A549 treated with AZD9567 at 1 μM for 4 hours (cell line): Measurements from ENCODE around the gene FBXL4. TPM values are rescaled to one million over a fixed set of nuclear protein-coding genes. Genes with fewer than 3 reads are reported as not detected.

ENCODE experiments used
- total RNA-seq: library from RNA; stranded (reverse); fragments of 200-300 nt; extraction: Qiagen RNA extraction; gene quantifications from 5 replicates; pipeline ENCODE4 v1.2.3, GENCODE V29; 2022; ENCODE audit not compliant: insufficient read depth

FBXL4 gene
- 5.5 to 10.0 TPM (median 6.2 TPM) in 5 replicates for total RNA-seq

GRCh38 chr6:98947411-98948292, at the start of gene FBXL4:
Gene FBXL4, minus strand, starts transcription at chr6:98947946. Its CDS starts 20,958 bp downstream, at chr6:98926988.

DNA sequence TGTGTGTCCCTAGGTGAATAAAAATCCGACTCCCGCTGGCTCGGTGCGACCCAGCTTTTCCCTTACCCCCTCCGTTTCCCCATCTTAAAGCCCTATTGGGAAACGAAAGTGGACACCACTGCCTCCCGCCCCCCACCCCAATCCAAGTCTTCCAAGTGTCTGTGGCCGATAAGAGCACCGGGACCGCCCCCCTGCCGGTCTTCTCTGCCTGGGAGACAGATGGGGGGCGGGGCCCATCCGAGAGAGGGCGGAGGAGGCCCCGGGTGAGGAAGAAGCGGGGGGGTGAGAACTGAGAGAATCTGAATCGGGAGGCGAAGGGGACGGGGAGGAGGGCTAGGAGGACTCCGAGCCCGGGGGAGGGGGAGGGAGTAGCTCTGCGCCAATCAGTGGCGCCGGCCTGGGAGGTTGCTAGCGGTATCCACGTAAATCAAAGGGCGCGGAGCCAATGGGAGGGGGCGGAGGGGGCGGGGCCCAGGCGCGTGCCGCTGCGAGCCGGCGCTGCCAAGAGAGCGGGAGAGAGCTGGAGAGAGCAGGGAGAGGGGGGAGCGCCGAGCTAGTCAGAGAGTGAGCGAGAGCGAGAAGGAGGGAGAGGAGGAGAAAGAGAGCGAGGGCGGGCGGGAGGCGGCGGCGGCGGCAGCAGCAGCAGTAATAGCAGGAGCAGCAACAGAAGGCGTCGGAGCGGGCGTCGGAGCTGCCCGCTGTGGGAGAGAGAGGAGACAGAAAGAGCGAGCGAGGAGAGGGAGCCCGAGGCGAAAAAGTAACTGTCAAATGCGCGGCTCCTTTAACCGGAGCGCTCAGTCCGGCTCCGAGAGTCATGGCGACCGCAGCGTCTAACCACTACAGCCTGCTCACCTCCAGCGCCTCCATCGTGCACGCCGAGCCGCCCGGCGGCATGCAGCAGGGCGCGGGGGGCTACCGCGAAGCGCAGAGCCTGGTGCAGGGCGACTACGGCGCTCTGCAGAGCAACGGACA, 113.4 kb downstream of the FBXL4 start, which contains the start of gene POU3F2:
TSS of gene POU3F2 (plus strand) at position 515 of the 972 bp plus-strand sequence. CDS start at position 815, 300 bp downstream.

Other genes starting within 250 kb of the FBXL4 start
- gene POU3F2, start 113.4 kb downstream of the FBXL4 start, total RNA-seq = 0.01 to 0.02 TPM in 2 of 5 replicates, not detected in the others